T-helper 1 cell treated with Interleukin-12 subunit alpha and Interleukin-12 subunit beta and Interleukin-4 antibody, amounts not matched to agents 30 μg/mL and 1 μg/mL, for 36 hours (primary cell): ENCODE data around the gene TECPR2.
A peak's percentile ranks its signal among the peaks of the same experiment; 100 is the strongest.
"Not testable (repeated sequence)": the region's sequence is repeated elsewhere in the genome, so short reads cannot be mapped to it uniquely, and the experiment has no call there.

ENCODE experiments used
- H3K27ac Mint-ChIP-seq: one replicate; pipeline ENCODE4 v1.8.0; 2021; ENCODE audit warnings: mild to moderate bottlenecking, mixed read lengths
- H3K27me3 Mint-ChIP-seq: one replicate; pipeline ENCODE4 v1.8.0; 2021; ENCODE audit warnings: low read depth, mixed read lengths
- H3K36me3 Mint-ChIP-seq: one replicate; pipeline ENCODE4 v1.8.0; 2021; ENCODE audit warnings: low read depth, mixed read lengths
- H3K4me1 Mint-ChIP-seq: one replicate; pipeline ENCODE4 v1.8.0; 2021; ENCODE audit warnings: low read depth, mixed read lengths
- H3K4me3 Mint-ChIP-seq: one replicate; pipeline ENCODE4 v1.8.0; 2021; ENCODE audit warnings: mild to moderate bottlenecking, moderate library complexity, mixed read lengths
- H3K9me3 Mint-ChIP-seq: one replicate; pipeline ENCODE4 v1.8.0; 2021; ENCODE audit warnings: mixed read lengths

The TECPR2 gene

GRCh38 chr14:102345232-102345631 is 17.5 kb upstream of the TECPR2 start:
- Mint-ChIP-seq H3K4me1 (no peaks in the 10 kb centered on the region), H3K4me3 (no peak overlapping the region), H3K27me3 (no peaks in the 10 kb centered on the region), H3K36me3 (peaks cover 29% of the 10 kb centered on the region), H3K27ac (no peak overlapping the region), H3K9me3 (no peaks in the 10 kb centered on the region)

GRCh38 chr14:102346645-102347044 is 16.1 kb upstream of the TECPR2 start:
- H3K36me3 Mint-ChIP-seq, result peaks cover 32% of the 10 kb centered on the region
- H3K27ac Mint-ChIP-seq, result no peak overlapping the region
- no peaks in the 10 kb centered on the region for H3K9me3 Mint-ChIP-seq
- no peaks in the 10 kb centered on the region for H3K27me3 Mint-ChIP-seq
- H3K4me1 Mint-ChIP-seq, result no peaks in the 10 kb centered on the region
- H3K4me3 Mint-ChIP-seq, result no peak overlapping the region

GRCh38 chr14:102348376-102348775 is 14.4 kb upstream of the TECPR2 start:
- Mint-ChIP-seq H3K27ac (no peak overlapping the region), H3K4me1 (no peaks in the 10 kb centered on the region), H3K9me3 (no peaks in the 10 kb centered on the region), H3K36me3 (peaks cover 28% of the 10 kb centered on the region), H3K27me3 (no peaks in the 10 kb centered on the region), H3K4me3 (no peak overlapping the region)

GRCh38 chr14:102351023-102351422 is 11.7 kb upstream of the TECPR2 start:
- Mint-ChIP-seq H3K4me1 (no peaks in the 10 kb centered on the region), H3K36me3 (peaks cover 27% of the 10 kb centered on the region), H3K4me3 (no peak overlapping the region), H3K9me3 (no peaks in the 10 kb centered on the region), H3K27ac (no peak overlapping the region), H3K27me3 (no peaks in the 10 kb centered on the region)

- not testable (repeated sequence) for H3K4me1 Mint-ChIP-seq, H3K27ac Mint-ChIP-seq, H3K9me3 Mint-ChIP-seq, H3K4me3 Mint-ChIP-seq, H3K27me3 Mint-ChIP-seq
- peaks cover 27% of the 10 kb centered on the region for H3K36me3 Mint-ChIP-seq
Measured at GRCh38 chr14:102351593-102351992, 11.1 kb upstream of the TECPR2 start.

GRCh38 chr14:102352213-102352612 is 10.5 kb upstream of the TECPR2 start:
- Mint-ChIP-seq H3K9me3 (no peaks in the 10 kb centered on the region), H3K36me3 (peaks cover 27% of the 10 kb centered on the region), H3K4me3 (no peak overlapping the region), H3K27me3 (no peaks in the 10 kb centered on the region), H3K4me1 (peaks cover 2% of the 10 kb centered on the region), H3K27ac (no peak overlapping the region)

- Mint-ChIP-seq H3K36me3 (peaks cover 30% of the 10 kb centered on the region), H3K9me3 (no peaks in the 10 kb centered on the region), H3K27ac (no peak overlapping the region), H3K4me3 (no peak overlapping the region), H3K27me3 (no peaks in the 10 kb centered on the region), H3K4me1 (peaks cover 2% of the 10 kb centered on the region)
Measured at GRCh38 chr14:102353126-102353619, 9.6 kb upstream of the TECPR2 start.

- H3K4me3 Mint-ChIP-seq, result no peak overlapping the region
- no peaks in the 10 kb centered on the region for H3K27me3 Mint-ChIP-seq
- no peak overlapping the region for H3K27ac Mint-ChIP-seq
- no peaks in the 10 kb centered on the region for H3K9me3 Mint-ChIP-seq
- H3K4me1 Mint-ChIP-seq, result peaks cover 6% of the 10 kb centered on the region
- peaks cover 19% of the 10 kb centered on the region for H3K36me3 Mint-ChIP-seq
Measured at GRCh38 chr14:102356280-102356679, 6.5 kb upstream of the TECPR2 start.

GRCh38 chr14:102359341-102359740 is 3.4 kb upstream of the TECPR2 start:
- Mint-ChIP-seq H3K4me3 (no peak overlapping the region), H3K36me3 (peaks cover 16% of the 10 kb centered on the region), H3K27ac (no peak overlapping the region), H3K27me3 (peaks cover 3% of the 10 kb centered on the region), H3K4me1 (peaks cover 18% of the 10 kb centered on the region), H3K9me3 (no peaks in the 10 kb centered on the region)

GRCh38 chr14:102360388-102360787 is 2.4 kb upstream of the TECPR2 start:
- no peak overlapping the region for H3K4me3 Mint-ChIP-seq

GRCh38 chr14:102362084-102362483 is 657 bp upstream of the TECPR2 start:
- peaks cover 3% of the 10 kb centered on the region for H3K27me3 Mint-ChIP-seq
- H3K4me3 Mint-ChIP-seq, result peak overlapping the region; percentile 88
- H3K9me3 Mint-ChIP-seq, result no peaks in the 10 kb centered on the region
- H3K4me1 Mint-ChIP-seq, result peaks cover 20% of the 10 kb centered on the region
- peak overlapping the region; percentile 89 for H3K27ac Mint-ChIP-seq
- H3K36me3 Mint-ChIP-seq, result peaks cover 13% of the 10 kb centered on the region

More at GRCh38 chr14:102360388-102360787, 2.4 kb upstream of the TECPR2 start:
- no peaks in the 10 kb centered on the region for H3K9me3 Mint-ChIP-seq
- peaks cover 18% of the 10 kb centered on the region for H3K4me1 Mint-ChIP-seq
- H3K27ac Mint-ChIP-seq, result no peak overlapping the region
- H3K36me3 Mint-ChIP-seq, result peaks cover 15% of the 10 kb centered on the region
- H3K27me3 Mint-ChIP-seq, result peaks cover 3% of the 10 kb centered on the region

- peaks cover 6% of the 10 kb centered on the region for H3K36me3 Mint-ChIP-seq
- H3K27ac Mint-ChIP-seq, result peak overlapping the region; percentile 86
- H3K9me3 Mint-ChIP-seq, result no peaks in the 10 kb centered on the region
- H3K27me3 Mint-ChIP-seq, result peaks cover 3% of the 10 kb centered on the region
- H3K4me1 Mint-ChIP-seq, result peaks cover 24% of the 10 kb centered on the region
- H3K4me3 Mint-ChIP-seq, result no peak overlapping the region
Measured at GRCh38 chr14:102363182-102363943, 622 bp downstream of the TECPR2 start.

- Mint-ChIP-seq H3K27me3 (no peaks in the 10 kb centered on the region), H3K4me1 (peaks cover 22% of the 10 kb centered on the region), H3K27ac (no peak overlapping the region), H3K9me3 (no peaks in the 10 kb centered on the region), H3K36me3 (peaks cover 3% of the 10 kb centered on the region), H3K4me3 (no peak overlapping the region)
Measured at GRCh38 chr14:102370305-102370809, 7.6 kb downstream of the TECPR2 start.

GRCh38 chr14:102371361-102371760 is 8.6 kb downstream of the TECPR2 start:
- H3K9me3 Mint-ChIP-seq, result no peaks in the 10 kb centered on the region
- H3K4me3 Mint-ChIP-seq, result no peak overlapping the region
- H3K27me3 Mint-ChIP-seq, result no peaks in the 10 kb centered on the region
- H3K27ac Mint-ChIP-seq, result no peak overlapping the region
- H3K36me3 Mint-ChIP-seq, result peaks cover 3% of the 10 kb centered on the region
- H3K4me1 Mint-ChIP-seq, result peaks cover 26% of the 10 kb centered on the region

GRCh38 chr14:102373110-102373509 is 10.4 kb downstream of the TECPR2 start:
- Mint-ChIP-seq H3K27ac (no peak overlapping the region), H3K27me3 (no peaks in the 10 kb centered on the region), H3K36me3 (peaks cover 4% of the 10 kb centered on the region), H3K4me3 (no peak overlapping the region), H3K4me1 (peaks cover 28% of the 10 kb centered on the region), H3K9me3 (no peaks in the 10 kb centered on the region)
